Parathyroid adenoma (tissue), 2 donors: Measurements from ENCODE around the gene ZNF106.

ENCODE experiments used
- H2AFZ ChIP-seq: fragments of 300-600 bp; sonication (generic); one replicate; pipeline ENCODE4 v1.7.0; 2017; ENCODE audit warnings: antibody characterized with exemption, mild to moderate bottlenecking
- H3K27ac ChIP-seq: fragments of 300-600 bp; sonication (generic); one replicate; pipeline ENCODE4 v1.7.0; 2017
- H3K27me3 ChIP-seq: fragments of 300-600 bp; sonication (generic); one replicate; pipeline ENCODE4 v1.7.0; 2017; ENCODE audit warnings: low read length; ENCODE audit not compliant: control insufficient read depth, insufficient read depth
- H3K36me3 ChIP-seq: fragments of 300-600 bp; sonication (generic); one replicate; pipeline ENCODE4 v1.7.0; 2017; ENCODE audit warnings: low read length; ENCODE audit not compliant: control insufficient read depth, insufficient read depth
- H3K4me1 ChIP-seq: fragments of 300-600 bp; sonication (generic); one replicate; pipeline ENCODE4 v1.7.0; 2017; ENCODE audit warnings: control low read depth
- H3K4me2 ChIP-seq: fragments of 300-600 bp; sonication (generic); one replicate; pipeline ENCODE4 v1.7.0; 2017; ENCODE audit warnings: low read length
- H3K4me3 ChIP-seq: fragments of 300-600 bp; sonication (generic); one replicate; pipeline ENCODE4 v1.7.0; 2017; ENCODE audit warnings: low read depth, low read length
- H3K79me2 ChIP-seq: fragments of 300-600 bp; sonication (generic); one replicate; pipeline ENCODE4 v1.7.0; 2017; ENCODE audit warnings: control low read depth
- H3K9ac ChIP-seq: fragments of 300-600 bp; sonication (generic); one replicate; pipeline ENCODE4 v1.7.0; 2017; ENCODE audit warnings: mild to moderate bottlenecking
- H3K9me3 ChIP-seq: fragments of 300-600 bp; sonication (generic); one replicate; pipeline ENCODE4 v1.7.0; 2017; ENCODE audit warnings: low read length; ENCODE audit not compliant: control insufficient read depth
- CTCF ChIP-seq: fragments of 300-600 bp; sonication (generic); IDR thresholded peaks from one replicate; pipeline ENCODE4 v1.7.0; 2017; ENCODE audit warnings: antibody characterized with exemption, mild to moderate bottlenecking
- donor health status: primary hyperparathyroidism.

ZNF106 gene

GRCh38 chr15:42490671-42491538 lies at the start of gene ZNF106:
Gene ZNF106 (minus strand): TSS chr15:42491141. CDS start chr15:42472289, 18,852 bp downstream.
- H3K4me1 ChIP-seq: peaks cover 5% of the 10 kb centered on the region
- TF ChIP-seq CTCF: no peak
- no peaks in the 10 kb centered on the region for H3K27me3 ChIP-seq
- peak within 1 kb of the TSS; percentile 90 for H3K4me3 ChIP-seq
- H3K9me3 ChIP-seq: no peaks in the 10 kb centered on the region
- peak within 1 kb of the TSS; percentile 86 for H2AFZ ChIP-seq
- peaks cover 3% of the 10 kb centered on the region for H3K79me2 ChIP-seq
- peak within 1 kb of the TSS; percentile 57 for H3K9ac ChIP-seq
- peak within 1 kb of the TSS; percentile 79 for H3K4me2 ChIP-seq
- peak within 1 kb of the TSS; percentile 95 for H3K27ac ChIP-seq
- no peaks in the 10 kb centered on the region for H3K36me3 ChIP-seq

GRCh38 chr15:42533246-42533645 lies 42.3 kb upstream of the ZNF106 start:
- H3K4me3 ChIP-seq: no peak overlapping the region
- H3K27ac ChIP-seq: no peak overlapping the region
- H3K36me3 ChIP-seq: no peaks in the 10 kb centered on the region
- no peak overlapping the region for H2AFZ ChIP-seq
- TF ChIP-seq CTCF: no peak
- H3K27me3 ChIP-seq: no peaks in the 10 kb centered on the region
- no peaks in the 10 kb centered on the region for H3K9me3 ChIP-seq
- H3K4me1 ChIP-seq: no peaks in the 10 kb centered on the region
- H3K9ac ChIP-seq: no peak overlapping the region
- no peak overlapping the region for H3K4me2 ChIP-seq
- no peaks in the 10 kb centered on the region for H3K79me2 ChIP-seq

- no peak for TF ChIP-seq CTCF
- Histone ChIP-seq H2AFZ (no peak overlapping the region), H3K4me1 (no peaks in the 10 kb centered on the region), H3K27me3 (no peaks in the 10 kb centered on the region), H3K27ac (no peak overlapping the region), H3K36me3 (no peaks in the 10 kb centered on the region), H3K9me3 (no peaks in the 10 kb centered on the region), H3K4me2 (no peak overlapping the region), H3K79me2 (no peaks in the 10 kb centered on the region), H3K9ac (no peak overlapping the region), H3K4me3 (no peak overlapping the region)
Measured at GRCh38 chr15:42528970-42529369, 38.0 kb upstream of the ZNF106 start.

GRCh38 chr15:42523331-42523730 lies 32.4 kb upstream of the ZNF106 start:
- H3K36me3 ChIP-seq: no peaks in the 10 kb centered on the region
- no peak for TF ChIP-seq CTCF
- no peaks in the 10 kb centered on the region for H3K4me1 ChIP-seq

GRCh38 chr15:42511007-42511391 lies 20.1 kb upstream of the ZNF106 start:
- Histone ChIP-seq H3K27ac (no peak overlapping the region), H3K4me3 (peak overlapping the region; percentile 24), H3K9ac (no peak overlapping the region)

More at GRCh38 chr15:42523331-42523730, 32.4 kb upstream of the ZNF106 start:
- Histone ChIP-seq H3K9me3 (no peaks in the 10 kb centered on the region), H3K9ac (no peak overlapping the region), H3K4me2 (no peak overlapping the region), H3K79me2 (no peaks in the 10 kb centered on the region), H2AFZ (no peak overlapping the region), H3K27ac (no peak overlapping the region), H3K4me3 (no peak overlapping the region), H3K27me3 (no peaks in the 10 kb centered on the region)

More at GRCh38 chr15:42511007-42511391, 20.1 kb upstream of the ZNF106 start:
- Histone ChIP-seq H3K27me3 (no peaks in the 10 kb centered on the region), H3K9me3 (no peaks in the 10 kb centered on the region), H2AFZ (no peak overlapping the region), H3K79me2 (peaks cover 2% of the 10 kb centered on the region), H3K36me3 (no peaks in the 10 kb centered on the region), H3K4me1 (peaks cover 15% of the 10 kb centered on the region), H3K4me2 (peak overlapping the region; percentile 27)
- TF ChIP-seq CTCF: no peak
